MCF 10A (cell line): Measurements from ENCODE around the gene DPH1. TPM values are rescaled to one million over a fixed set of nuclear protein-coding genes. Genes with fewer than 3 reads are reported as not detected.

ENCODE experiments used
- BruUV-seq: library from RNA; stranded (reverse); fragments of 400-500 nt; replicated peaks from 2 replicates; lab custom pipeline; 2021; lab: Mats Ljungman, UMichigan
- CTCF ChIA-PET: fragments of 300-600 bp; sonication (Branson Sonifier 250); formaldehyde crosslinking; extraction: SDS; loops from one replicate; lab custom pipeline; 2021; ENCODE audit warnings: antibody characterized with exemption, inconsistent platforms; lab: Yijun Ruan, JAX
- POLR2A ChIA-PET: fragments of 300-600, 350-650 bp; sonication (Branson Sonifier 250); formaldehyde crosslinking; extraction: SDS; loops from one replicate; lab custom pipeline; 2020; ENCODE audit warnings: antibody characterized with exemption, inconsistent platforms; lab: Yijun Ruan, JAX
- DNase-seq: peaks from one replicate; pipeline ENCODE4 v3.0.0-alpha.2; 2018; ENCODE audit not compliant: unreplicated experiment
- H3K27ac Mint-ChIP-seq: one replicate; pipeline ENCODE4 v1.8.0; 2022; ENCODE audit warnings: mild to moderate bottlenecking, low read depth, mixed read lengths; ENCODE audit not compliant: unreplicated experiment
- H3K27me3 Mint-ChIP-seq: one replicate; pipeline ENCODE4 v1.8.0; 2022; ENCODE audit warnings: mixed read lengths; ENCODE audit not compliant: insufficient read depth, unreplicated experiment
- H3K36me3 Mint-ChIP-seq: one replicate; pipeline ENCODE4 v1.8.0; 2022; ENCODE audit warnings: mild to moderate bottlenecking, moderate library complexity, mixed read lengths; ENCODE audit not compliant: insufficient read depth, unreplicated experiment
- H3K4me1 Mint-ChIP-seq: one replicate; pipeline ENCODE4 v1.8.0; 2022; ENCODE audit warnings: mixed read lengths; ENCODE audit not compliant: insufficient read depth, unreplicated experiment
- H3K4me3 Mint-ChIP-seq: one replicate; pipeline ENCODE4 v1.8.0; 2022; ENCODE audit warnings: mild to moderate bottlenecking, moderate library complexity, mixed read lengths; ENCODE audit not compliant: unreplicated experiment
- H3K9me3 Mint-ChIP-seq: one replicate; pipeline ENCODE4 v1.8.0; 2022; ENCODE audit warnings: mixed read lengths; ENCODE audit not compliant: unreplicated experiment
- CTCF ChIP-seq: fragments of 200-600 bp; IDR thresholded peaks from one replicate; pipeline ENCODE4 v1.8.0; 2022; ENCODE audit warnings: antibody characterized with exemption, mild to moderate bottlenecking; ENCODE audit not compliant: unreplicated experiment
- intact Hi-C: fragments of 100-400 bp; cut with micrococcal nuclease; formaldehyde crosslinking; loops from 2 replicates; pipeline ENCODE4 v1.14.1; 2022
- total RNA-seq: library from RNA; stranded (reverse); gene quantifications from 2 replicates; pipeline ENCODE4 v1.2.3, GENCODE V29; 2022

DPH1 gene
- total RNA-seq, 1 experiment from 2014 or later = 45.2 TPM

DNA sequence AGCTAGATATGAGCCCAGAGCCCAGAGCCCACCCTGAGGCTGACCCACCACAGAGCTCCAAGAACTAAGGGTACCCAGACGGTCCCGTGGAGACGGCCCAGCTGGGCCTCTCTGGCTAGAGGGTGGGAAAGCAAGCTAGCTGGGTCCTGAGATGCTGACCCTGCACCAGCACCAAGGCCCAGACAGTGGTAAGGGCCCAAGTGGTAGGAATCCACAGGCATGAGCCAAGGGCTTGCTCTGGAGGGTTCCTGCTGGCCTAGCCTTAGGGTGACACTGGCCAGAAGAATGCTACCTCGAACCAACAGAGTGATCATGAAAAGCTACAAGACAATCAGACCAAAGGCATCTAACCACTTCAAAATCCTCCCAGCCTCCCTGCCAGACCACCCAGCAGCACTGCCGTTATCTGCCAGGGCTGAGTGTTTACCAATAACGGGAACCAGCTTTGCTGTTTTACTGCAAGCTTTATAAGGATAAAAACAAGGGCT, 38.1 kb downstream of the DPH1 start:
- ChIA-PET CTCF (interaction anchor here (0.6 to 1.8 kb wide), 3 partner anchors 13 to 16 kb away, joined by 3 to 6 read pairs (median 4); partner anchors contain the start of gene HIC1), POLR2A (interaction anchor here (0.6 kb wide), 1 partner anchor 73 kb away, joined by 4 read pairs; no protein-coding TSS in a partner anchor)
- H3K4me1 Mint-ChIP-seq = no peaks in the 10 kb centered on the region
- BruUV-seq = no TSS peak
- intact Hi-C loops = no loop called here
- H3K27me3 Mint-ChIP-seq = no peaks in the 10 kb centered on the region
- H3K4me3 Mint-ChIP-seq = no peak overlapping the region
- H3K36me3 Mint-ChIP-seq = peaks cover 18% of the 10 kb centered on the region
- no peaks in the 10 kb centered on the region for H3K9me3 Mint-ChIP-seq
- no peak for TF ChIP-seq CTCF
- DNase-seq = no peak
- H3K27ac Mint-ChIP-seq = no peak overlapping the region

DNA sequence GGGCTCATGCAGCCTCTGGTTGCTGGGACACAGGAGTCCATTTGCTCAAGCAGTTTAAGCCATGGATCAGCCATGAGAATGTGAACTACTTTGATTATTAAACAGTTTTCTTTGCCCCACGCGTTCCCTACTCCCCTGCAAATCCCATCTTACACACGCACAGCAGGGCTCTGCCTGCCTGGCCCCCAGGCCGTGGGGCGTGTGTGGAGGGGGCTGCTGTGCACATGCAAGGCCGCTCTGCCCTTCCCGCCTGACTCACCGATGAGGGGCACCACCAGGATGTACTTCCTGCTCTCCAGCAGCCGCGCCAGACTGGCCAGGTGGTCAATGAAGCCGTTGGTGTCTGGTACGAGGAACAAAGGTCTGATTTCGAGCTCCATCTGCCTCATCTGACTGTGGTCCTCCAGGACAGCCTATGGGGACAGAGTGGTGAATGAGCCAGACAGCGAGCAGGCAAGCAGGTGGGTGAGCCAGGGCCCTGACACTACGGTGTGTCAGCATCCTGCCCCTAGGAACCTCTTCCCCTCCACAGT, 38.6 kb downstream of the DPH1 start:
- no TSS peak for BruUV-seq
- no peak for DNase-seq
- intact Hi-C loops = no loop called here

DNA sequence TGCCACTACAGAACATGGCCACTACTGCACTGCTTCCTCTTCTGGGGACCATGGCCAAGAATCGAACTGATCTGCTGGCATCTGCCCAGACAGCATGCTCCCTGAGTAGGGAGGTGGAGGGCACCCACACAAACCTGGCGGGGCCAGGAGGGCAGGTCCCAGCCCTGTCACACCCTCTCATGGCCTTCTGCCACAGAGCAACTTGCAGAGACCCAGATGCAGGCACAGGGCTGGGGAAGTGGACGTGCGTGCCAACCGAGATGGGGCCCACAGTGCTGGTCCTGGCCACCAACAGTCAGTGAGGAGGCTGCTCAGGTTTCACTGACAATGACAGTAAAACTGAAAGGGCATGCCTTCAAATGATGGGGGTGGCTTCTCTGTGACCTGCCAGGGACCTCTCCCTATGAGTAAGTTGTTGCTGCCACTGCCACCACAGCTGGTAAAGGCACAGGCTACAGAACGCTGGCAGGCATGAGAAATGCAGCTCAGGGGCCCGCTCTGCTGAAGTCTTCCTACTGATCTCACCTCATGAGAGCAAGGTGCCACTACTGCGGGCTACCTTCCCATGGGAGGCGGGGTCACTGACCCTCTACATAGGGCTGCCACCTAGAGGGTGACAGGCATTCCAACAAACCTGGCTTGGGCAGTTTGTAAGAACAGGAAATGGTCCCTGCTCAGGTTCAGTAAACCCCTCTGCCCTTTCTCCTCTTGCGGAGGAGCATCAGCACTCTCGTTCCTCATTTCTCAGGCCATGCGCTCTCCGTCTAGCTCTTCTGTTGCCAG, 40.5 kb downstream of the DPH1 start:
- POLR2A ChIA-PET = interaction anchor here (0.9 kb wide), 1 partner anchor 175 kb away, joined by 5 read pairs; no protein-coding TSS in a partner anchor
- BruUV-seq = no TSS peak
- H3K36me3 Mint-ChIP-seq = peaks cover 18% of the 10 kb centered on the region
- no peak for DNase-seq
- H3K4me1 Mint-ChIP-seq = peaks cover 2% of the 10 kb centered on the region
- H3K27ac Mint-ChIP-seq = no peak overlapping the region
- H3K27me3 Mint-ChIP-seq = no peaks in the 10 kb centered on the region
- no peak for TF ChIP-seq CTCF
- CTCF ChIA-PET = no interaction called here
- no peaks in the 10 kb centered on the region for H3K9me3 Mint-ChIP-seq
- intact Hi-C loops = no loop called here
- H3K4me3 Mint-ChIP-seq = no peak overlapping the region

More for the DNA sequence above, 38.6 kb downstream of the DPH1 start:
- H3K36me3 Mint-ChIP-seq = peaks cover 18% of the 10 kb centered on the region
- ChIA-PET CTCF (interaction anchor here (0.6 to 1.8 kb wide), 4 partner anchors 13 to 177 kb away, joined by 3 to 6 read pairs (median 4); partner anchors contain the start of gene HIC1), POLR2A (interaction anchor here (0.6 kb wide), 1 partner anchor 72 kb away, joined by 4 read pairs; no protein-coding TSS in a partner anchor)
- no peaks in the 10 kb centered on the region for H3K9me3 Mint-ChIP-seq
- no peaks in the 10 kb centered on the region for H3K27me3 Mint-ChIP-seq
- H3K4me3 Mint-ChIP-seq = no peak overlapping the region
- TF ChIP-seq CTCF = no peak
- no peaks in the 10 kb centered on the region for H3K4me1 Mint-ChIP-seq
- H3K27ac Mint-ChIP-seq = no peak overlapping the region

DNA sequence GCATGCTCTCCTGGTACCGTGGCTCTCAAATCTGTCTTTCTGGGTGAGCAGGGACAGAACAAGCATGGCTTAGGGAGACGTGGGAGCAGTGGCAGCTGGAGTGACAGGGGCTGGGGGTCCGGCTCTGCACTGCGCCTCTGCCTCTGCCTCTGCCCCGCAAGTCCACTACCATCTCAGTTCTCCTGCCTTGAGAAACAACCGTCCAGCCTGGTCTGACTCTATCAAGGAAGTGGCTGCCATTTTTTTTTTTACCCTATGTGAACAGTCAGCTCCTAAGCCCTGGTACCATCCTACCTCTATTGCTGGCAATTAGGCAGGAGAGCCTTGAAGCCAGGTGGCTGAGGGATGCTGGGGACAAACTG, 41.1 kb downstream of the DPH1 start:
- BruUV-seq = no TSS peak
- CTCF ChIA-PET = no interaction called here
- POLR2A ChIA-PET = interaction anchor here (0.9 kb wide), 1 partner anchor 174 kb away, joined by 5 read pairs; no protein-coding TSS in a partner anchor
- no peak overlapping the region for H3K27ac Mint-ChIP-seq
- TF ChIP-seq CTCF = no peak
- no peaks in the 10 kb centered on the region for H3K9me3 Mint-ChIP-seq
- intact Hi-C loops = no loop called here
- peaks cover 7% of the 10 kb centered on the region for H3K4me1 Mint-ChIP-seq
- no peaks in the 10 kb centered on the region for H3K27me3 Mint-ChIP-seq
- DNase-seq = no peak
- H3K4me3 Mint-ChIP-seq = no peak overlapping the region
- peaks cover 18% of the 10 kb centered on the region for H3K36me3 Mint-ChIP-seq
